Endothelial cell of umbilical vein (primary cell): ENCODE results near the gene FKRP. TPM values are rescaled to one million over a fixed set of nuclear protein-coding genes. Genes with fewer than 3 reads are reported as not detected.

Experiments used
- BruUV-seq: library from RNA; stranded (reverse); fragments of 400-500 nt; replicated peaks from 2 replicates; lab custom pipeline; 2021; lab: Mats Ljungman, UMichigan
- CTCF ChIA-PET: fragments of 300-600, 350-600 bp; sonication (Branson Sonifier 250); formaldehyde crosslinking; loops from one replicate; lab custom pipeline; 2021; ENCODE audit warnings: antibody characterized with exemption, inconsistent platforms; lab: Charles Lee
- POLR2A ChIA-PET: fragments of 300-600, 350-600 bp; sonication (Branson Sonifier 250); formaldehyde crosslinking; loops from one replicate; lab custom pipeline; 2021; ENCODE audit warnings: antibody characterized with exemption, inconsistent platforms; lab: Charles Lee
- DNase-seq: peaks from one replicate; pipeline ENCODE4 v3.0.0-alpha.2; 2011; ENCODE audit warnings: low read depth, low spot score
- FAIRE-seq: peaks from 2 replicates; lab custom pipeline; 2011; peaks lifted over from hg19 to GRCh38; lab: Jason Lieb, UNC
- H2AFZ ChIP-seq: 2 replicates; pipeline ENCODE4 v1.6.0; 2012; ENCODE audit warnings: low read depth, low read length, control low read depth, inconsistent platforms
- H3K27ac ChIP-seq: 2 replicates; pipeline ENCODE4 v1.5.1; 2011; ENCODE audit warnings: low read depth, mild to moderate bottlenecking, control low read depth, low read length, moderate library complexity; ENCODE audit not compliant: insufficient read depth
- H3K27me3 ChIP-seq, 2 experiments: 2 replicates each; pipeline versions ENCODE4 v1.6.0 to v1.6.1; 2011; ENCODE audit warnings: low read length in 2 of 2, mixed read lengths in 1 of 2; ENCODE audit not compliant: control insufficient read depth in 2 of 2, insufficient read depth in 2 of 2
- H3K36me3 ChIP-seq, 2 experiments: 2 replicates in 1 of 2; 3 replicates in 1 of 2; pipeline ENCODE4 v1.5.1; 2011; ENCODE audit warnings: low read length in 2 of 2, mild to moderate bottlenecking in 1 of 2, moderate library complexity in 1 of 2; ENCODE audit not compliant: control insufficient read depth in 2 of 2, insufficient read depth in 2 of 2; ENCODE audit errors: extremely low read depth in 1 of 2
- H3K4me1 ChIP-seq: 3 replicates; pipeline ENCODE4 v1.5.1; 2011; ENCODE audit warnings: mild to moderate bottlenecking, low read length; ENCODE audit not compliant: control insufficient read depth, insufficient read depth; ENCODE audit errors: extremely low read depth
- H3K4me2 ChIP-seq: 2 replicates; pipeline ENCODE4 v1.6.1; 2011; ENCODE audit warnings: low read length, control low read depth, mixed read lengths; ENCODE audit not compliant: insufficient read depth
- H3K4me3 ChIP-seq, 3 experiments: fragments of 200-600 bp in 1 of 3; sonication (generic), shearing (Covaris generic) in 1 of 3; replicated peaks in 1 of 3; 2 replicates each; pipeline ENCODE4 v1.5.1; 2011 to 2016; ENCODE audit warnings: control low read depth in 3 of 3, low read length in 3 of 3, mild to moderate bottlenecking in 2 of 3, inconsistent platforms in 1 of 3, low read depth in 1 of 3, moderate library complexity in 1 of 3; ENCODE audit not compliant: insufficient read depth in 1 of 3
- H3K79me2 ChIP-seq: 2 replicates; pipeline ENCODE4 v1.6.0; 2012; ENCODE audit warnings: low read length, inconsistent platforms; ENCODE audit not compliant: control insufficient read depth, insufficient read depth
- H3K9ac ChIP-seq: replicated peaks from 2 replicates; pipeline ENCODE3; 2011; ENCODE audit warnings: low read length, control low read depth; ENCODE audit not compliant: insufficient read depth; ENCODE audit errors: extremely low read depth
- H3K9me1 ChIP-seq: replicated peaks from 3 replicates; pipeline ENCODE4 v1.6.0; 2011; ENCODE audit warnings: mild to moderate bottlenecking, low read length; ENCODE audit not compliant: control insufficient read depth, insufficient read depth; ENCODE audit errors: extremely low read depth
- H3K9me3 ChIP-seq: replicated peaks from 2 replicates; pipeline ENCODE4 v1.5.1; 2012; ENCODE audit warnings: low read length, inconsistent platforms; ENCODE audit not compliant: control insufficient read depth, insufficient read depth
- H4K20me1 ChIP-seq: replicated peaks from 2 replicates; pipeline ENCODE3; 2011; ENCODE audit warnings: mild to moderate bottlenecking, low read length; ENCODE audit not compliant: control insufficient read depth, insufficient read depth; ENCODE audit errors: extremely low read depth
- EZH2 ChIP-seq: IDR thresholded peaks from 2 replicates; pipeline ENCODE4 v1.6.1; 2012; ENCODE audit warnings: borderline replicate concordance, low read depth, mild to moderate bottlenecking, moderate library complexity, low read length, inconsistent platforms; ENCODE audit not compliant: severe bottlenecking
- FOS ChIP-seq: IDR thresholded peaks from 2 replicates; pipeline ENCODE4 v1.6.1; 2011; ENCODE audit warnings: mild to moderate bottlenecking, low read length, moderate library complexity, borderline replicate concordance; ENCODE audit not compliant: insufficient read depth
- GATA2 ChIP-seq: IDR thresholded peaks from 2 replicates; pipeline ENCODE4 v1.7.0; 2011; ENCODE audit warnings: low read depth, mild to moderate bottlenecking, moderate library complexity, mixed read lengths, low read length; ENCODE audit not compliant: insufficient read length, insufficient read depth
- JUN ChIP-seq: IDR thresholded peaks from 2 replicates; pipeline ENCODE4 v1.6.1; 2011; ENCODE audit warnings: borderline replicate concordance, low read depth; ENCODE audit not compliant: insufficient read length, insufficient read depth
- MYC ChIP-seq: IDR thresholded peaks from one replicate; pipeline ENCODE4 v1.6.1; 2011; ENCODE audit warnings: mild to moderate bottlenecking, low read depth, low read length
- POLR2A ChIP-seq: IDR thresholded peaks from 2 replicates; pipeline ENCODE4 v1.6.1; 2012; ENCODE audit warnings: low read depth, mild to moderate bottlenecking, control low read depth, low read length
- POLR2AphosphoS5 ChIP-seq: IDR thresholded peaks from 2 replicates; pipeline ENCODE4 v1.6.1; 2012; ENCODE audit warnings: low read depth, mild to moderate bottlenecking, control low read depth, low read length, moderate library complexity; ENCODE audit not compliant: insufficient read depth
- dilution Hi-C: fragments of 300-500 bp; cut with MboI; formaldehyde crosslinking; loops from one replicate; pipeline ENCODE4 v1.15.0; 2019; ENCODE audit warnings: low sequenced_read_pairs; ENCODE audit not compliant: extremely low pct_ligation_motif_present
- intact Hi-C: fragments of 100-400 bp; cut with micrococcal nuclease; formaldehyde crosslinking; loops from one replicate; pipeline ENCODE4 v1.10.0; 2022
- polyA plus RNA-seq, 4 experiments: library from polyadenylated mRNA; depleted of rRNA in 3 of 4; stranded (reverse) in 3 of 4; unstranded in 1 of 4; fragments of >200 nt; gene quantifications; 2 replicates each; pipeline versions ENCODE4 v1.2.1 to v1.2.3, GENCODE V29; 2011 to 2012; ENCODE audit warnings: missing spikeins in 1 of 4
- total RNA-seq: library from RNA; stranded (reverse); gene quantifications from 2 replicates; pipeline ENCODE4 v1.2.3, GENCODE V29; 2021
- TF ChIP-seq, protein P1 (sequence below), 2 donors: IDR thresholded peaks; 1 replicate in 1 of 2; 2 replicates in 1 of 2; pipeline ENCODE4 v1.5.1; 2011; ENCODE audit warnings: low read length in 2 of 2, mild to moderate bottlenecking in 2 of 2, moderate library complexity in 2 of 2, control low read depth in 1 of 2, inconsistent platforms in 1 of 2, low read depth in 1 of 2; ENCODE audit not compliant: insufficient read depth in 1 of 2; ENCODE audit errors: extremely low read depth in 1 of 2
- TF ChIP-seq, protein P2 (sequence below): IDR thresholded peaks from 2 replicates; pipeline ENCODE4 v1.6.1; 2011; ENCODE audit not compliant: insufficient read depth, insufficient read length

Gene FKRP
- total and polyA plus RNA-seq, 2 donors (not counting 3 experiments of a cell fraction or from before 2014, with no cell fraction given): 31.5 to 32.8 TPM

DNA sequence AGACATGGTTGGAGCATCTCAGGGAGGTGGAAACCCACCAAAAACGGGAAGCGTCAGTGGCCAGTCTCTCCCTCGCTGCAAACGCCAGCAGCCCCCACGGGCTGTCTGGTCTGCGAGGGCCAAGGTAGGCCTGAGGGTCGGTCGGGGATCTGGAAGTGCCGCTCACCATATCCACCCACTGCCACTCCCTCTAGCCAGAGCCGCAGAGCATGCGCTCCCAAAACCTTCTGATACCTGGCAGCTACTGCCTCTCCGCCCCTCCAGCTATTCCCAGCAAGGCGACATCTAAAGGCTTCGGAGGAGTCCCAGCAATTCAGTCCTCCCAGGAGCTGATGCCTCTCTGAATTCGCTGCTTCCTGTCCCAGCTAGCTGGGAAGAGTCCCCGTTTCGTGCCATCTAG is 4.4 kb upstream of the FKRP start:
- dilution Hi-C loops (no loop called here), intact Hi-C loops (no loop called here)
- Histone ChIP-seq H3K79me2 (peaks cover 94% of the 10 kb centered on the region), H3K9me3 (no peaks in the 10 kb centered on the region), H3K9me1 (no peaks in the 10 kb centered on the region), H3K36me3 (peaks cover 0 to 18% of the 10 kb centered on the region in 2 experiments), H3K4me2 (no peak overlapping the region), H3K4me3 (no peak overlapping the region), H3K9ac (no peak overlapping the region), H3K27me3 (no peaks in the 10 kb centered on the region), H3K4me1 (peaks cover 9% of the 10 kb centered on the region), H2AFZ (no peak overlapping the region), H4K20me1 (peaks cover 4% of the 10 kb centered on the region), H3K27ac (no peak overlapping the region)
- TF ChIP-seq EZH2 (no peak), MYC (no peak), POLR2AphosphoS5 (no peak), POLR2A (no peak), JUN (no peak), GATA2 (no peak), FOS (no peak)
- TF ChIP-seq, protein P1, sequence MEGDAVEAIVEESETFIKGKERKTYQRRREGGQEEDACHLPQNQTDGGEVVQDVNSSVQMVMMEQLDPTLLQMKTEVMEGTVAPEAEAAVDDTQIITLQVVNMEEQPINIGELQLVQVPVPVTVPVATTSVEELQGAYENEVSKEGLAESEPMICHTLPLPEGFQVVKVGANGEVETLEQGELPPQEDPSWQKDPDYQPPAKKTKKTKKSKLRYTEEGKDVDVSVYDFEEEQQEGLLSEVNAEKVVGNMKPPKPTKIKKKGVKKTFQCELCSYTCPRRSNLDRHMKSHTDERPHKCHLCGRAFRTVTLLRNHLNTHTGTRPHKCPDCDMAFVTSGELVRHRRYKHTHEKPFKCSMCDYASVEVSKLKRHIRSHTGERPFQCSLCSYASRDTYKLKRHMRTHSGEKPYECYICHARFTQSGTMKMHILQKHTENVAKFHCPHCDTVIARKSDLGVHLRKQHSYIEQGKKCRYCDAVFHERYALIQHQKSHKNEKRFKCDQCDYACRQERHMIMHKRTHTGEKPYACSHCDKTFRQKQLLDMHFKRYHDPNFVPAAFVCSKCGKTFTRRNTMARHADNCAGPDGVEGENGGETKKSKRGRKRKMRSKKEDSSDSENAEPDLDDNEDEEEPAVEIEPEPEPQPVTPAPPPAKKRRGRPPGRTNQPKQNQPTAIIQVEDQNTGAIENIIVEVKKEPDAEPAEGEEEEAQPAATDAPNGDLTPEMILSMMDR (IDR thresholded peaks at IDR 0.05; ENCODE audit: extremely low read depth in 1 of 2, insufficient read depth in 1 of 2, low read depth in 1 of 2, low read length in 2 of 2): no peak
- TF ChIP-seq, protein P2, sequence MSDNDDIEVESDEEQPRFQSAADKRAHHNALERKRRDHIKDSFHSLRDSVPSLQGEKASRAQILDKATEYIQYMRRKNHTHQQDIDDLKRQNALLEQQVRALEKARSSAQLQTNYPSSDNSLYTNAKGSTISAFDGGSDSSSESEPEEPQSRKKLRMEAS: no peak
- POLR2A ChIA-PET: no interaction called here
- CTCF ChIA-PET: interaction anchor here (0.8 to 2.1 kb wide), 8 partner anchors 8 to 53 kb away, joined by 3 to 12 read pairs (median 3); no protein-coding TSS in a partner anchor
- no peak for DNase-seq
- BruUV-seq: no TSS peak
- FAIRE-seq: no peak
